Kidney (tissue), 14 donors: ENCODE results near the gene PPP2R5A. TPM values are rescaled to one million over a fixed set of nuclear protein-coding genes. Genes with fewer than 3 reads are reported as not detected.

ENCODE experiments used
- DNase-seq, 5 donors: peaks; one replicate each; pipeline ENCODE4 v3.0.0-alpha.2; 2013 to 2020
- FAIRE-seq: peaks from 2 replicates; lab custom pipeline; 2012; peaks lifted over from hg19 to GRCh38; lab: Jason Lieb, UNC
- H3K27ac ChIP-seq, 2 donors: one replicate each; pipeline ENCODE4 v1.7.0; 2013; ENCODE audit warnings: low read depth in 2 of 2, low read length in 2 of 2, inconsistent platforms in 1 of 2
- H3K27me3 ChIP-seq: one replicate; pipeline ENCODE4 v1.7.1; 2013; ENCODE audit warnings: low read length, inconsistent platforms; ENCODE audit not compliant: control insufficient read depth, insufficient read depth
- H3K36me3 ChIP-seq, 3 donors: one replicate each; pipeline versions ENCODE4 v1.7.0 to v1.7.1; 2013; ENCODE audit warnings: low read length in 3 of 3, control low read depth in 1 of 3, inconsistent platforms in 1 of 3; ENCODE audit not compliant: insufficient read depth in 3 of 3, control insufficient read depth in 2 of 3
- H3K4me1 ChIP-seq, 3 donors: one replicate each; pipeline versions ENCODE4 v1.7.0 to v1.7.1; 2013; ENCODE audit warnings: low read length in 3 of 3, inconsistent platforms in 1 of 3, low read depth in 1 of 3; ENCODE audit not compliant: control insufficient read depth in 2 of 3, insufficient read depth in 2 of 3
- H3K4me3 ChIP-seq, 3 donors: one replicate each; pipeline versions ENCODE4 v1.7.0 to v1.8.1; 2013; ENCODE audit warnings: low read length in 3 of 3, control low read depth in 1 of 3, inconsistent platforms in 1 of 3
- H3K9ac ChIP-seq, 3 donors: one replicate each; pipeline versions ENCODE4 v1.7.0 to v1.7.1; 2013; ENCODE audit warnings: low read length in 3 of 3, control low read depth in 1 of 3, inconsistent platforms in 1 of 3
- H3K9me3 ChIP-seq, 3 donors: one replicate each; pipeline versions ENCODE4 v1.7.0 to v1.7.1; 2013; ENCODE audit warnings: low read length in 3 of 3, control low read depth in 1 of 3, inconsistent platforms in 1 of 3; ENCODE audit not compliant: control insufficient read depth in 2 of 3, insufficient read depth in 1 of 3
- CTCF ChIP-seq: IDR thresholded peaks from 3 replicates; pipeline ENCODE4 v1.5.1; 2012; ENCODE audit warnings: mild to moderate bottlenecking, moderate library complexity, borderline replicate concordance; ENCODE audit not compliant: insufficient read depth; ENCODE audit errors: extremely low read depth
- intact Hi-C: fragments of 100-400 bp; cut with DNase I; formaldehyde crosslinking; loops from one replicate; pipeline ENCODE4 v1.11.1; 2022
- polyA plus RNA-seq: library from polyadenylated mRNA; stranded (reverse); fragments of 350-450 nt; fragmentation: Illumina TruSeq; extraction: RNeasy Lipid Tissue Mini Kit (QIAGEN cat#74804); gene quantifications from one replicate; pipeline ENCODE4 v1.2.3, GENCODE V29; 2014; ENCODE audit warnings: low read depth, low replicate concordance; ENCODE audit not compliant: insufficient read depth
- total RNA-seq: library from RNA; stranded (reverse); fragmentation: NEBNext Ultra II Directional; extraction: Animal tissue kit (Norgen Biotek cat#: 25700); gene quantifications from one replicate; pipeline ENCODE4 v1.2.1, GENCODE V29; 2021
- donor health status: control.
- donor health status: control.
- donor health status: control.
- donor health status: control.
- donor health status: control.
- donor health status: DM: yes; HTN: yes; CAD: no.
- donor health status: Normal renal cell carcinoma (clear cell type).

The PPP2R5A gene
- total and polyA plus RNA-seq, 2 donors from 2014 or later = 36.6 to 67.3 TPM

- Histone ChIP-seq H3K27me3 (no peaks in the 10 kb centered on the region), H3K9me3 (no peaks in the 10 kb centered on the region), H3K4me3 (no peak overlapping the region), H3K27ac (no peak overlapping the region), H3K36me3 (no peaks in the 10 kb centered on the region), H3K9ac (no peak overlapping the region), H3K4me1 (no peaks in the 10 kb centered on the region)
- TF ChIP-seq CTCF = no peak
- FAIRE-seq (no peak), DNase-seq (no peak)
- intact Hi-C loops = no loop called here
Measured at GRCh38 chr1:212271234-212271633, 14.0 kb upstream of the PPP2R5A start.

DNA sequence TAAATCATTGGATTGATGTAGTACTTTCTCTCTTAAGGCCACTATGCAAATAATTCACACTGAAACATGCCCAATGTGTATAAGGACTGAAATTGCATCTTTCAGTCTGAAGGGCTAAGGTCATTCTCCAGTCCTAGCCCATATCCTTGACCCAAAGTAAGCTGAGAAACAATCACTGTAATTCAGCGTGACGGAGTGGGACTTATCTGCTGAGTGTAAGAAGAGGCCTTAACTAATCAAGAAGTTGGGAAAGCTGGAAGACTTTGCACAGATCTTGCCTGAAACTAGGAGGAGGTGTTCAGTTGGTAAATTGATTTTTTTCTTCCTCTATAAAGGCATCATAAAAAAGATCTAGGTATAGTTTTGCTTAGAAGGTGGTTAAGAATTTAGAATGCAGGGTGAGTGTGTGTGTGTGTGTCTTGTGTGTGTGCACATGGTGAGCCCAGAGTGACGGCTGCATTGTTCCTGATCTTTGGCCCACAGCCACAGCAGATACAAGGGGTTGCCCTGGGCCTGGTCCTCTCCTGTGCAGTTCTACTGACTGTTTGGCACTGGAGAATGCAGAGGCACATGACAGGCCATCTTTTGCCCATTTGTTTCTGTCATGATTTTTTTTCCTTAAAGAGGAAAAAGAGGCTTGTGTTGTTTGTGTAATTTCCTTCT, 13.3 kb upstream of the PPP2R5A start:
- Histone ChIP-seq H3K9me3 (no peaks in the 10 kb centered on the region), H3K36me3 (no peaks in the 10 kb centered on the region), H3K9ac (no peak overlapping the region), H3K4me3 (no peak overlapping the region), H3K4me1 (no peaks in the 10 kb centered on the region), H3K27me3 (no peaks in the 10 kb centered on the region), H3K27ac (no peak overlapping the region)
- intact Hi-C loops = no loop called here
- DNase-seq (no peak), FAIRE-seq (no peak)
- TF ChIP-seq CTCF = no peak

GRCh38 chr1:212281590-212281989, 3.6 kb upstream of the PPP2R5A start:
- Histone ChIP-seq H3K9ac (no peak overlapping the region), H3K27me3 (no peaks in the 10 kb centered on the region), H3K4me3 (no peak overlapping the region), H3K4me1 (no peaks in the 10 kb centered on the region), H3K9me3 (no peaks in the 10 kb centered on the region), H3K36me3 (no peaks in the 10 kb centered on the region), H3K27ac (no peak overlapping the region)
- FAIRE-seq = no peak
- intact Hi-C loops = no loop called here
- DNase-seq = no peak
- TF ChIP-seq CTCF = no peak
